ENCODE data around the gene SOX9.

Gene SOX9

GRCh38 chr17:72095316-72095715 is 25.5 kb upstream of the SOX9 start:
- Histone ChIP-seq H3K4me1 (ENCODE audit: control insufficient read depth in 1 of 2, insufficient read depth in 2 of 2, low read length in 2 of 2) (no peaks in the 10 kb centered on the region), H3K4me3 (ENCODE audit: low read depth in 1 of 2, low read length in 2 of 2) (no peak overlapping the region), H3K27ac (ENCODE audit: low read length) (no peak overlapping the region), H3K27me3 (ENCODE audit: low read depth, low read length) (no peaks in the 10 kb centered on the region), H3K9me3 (ENCODE audit: control insufficient read depth in 1 of 2, low read length in 2 of 2) (no peaks in the 10 kb centered on the region), H3K36me3 (ENCODE audit: control insufficient read depth in 1 of 2, insufficient read depth in 2 of 2, low read length in 2 of 2) (no peaks in the 10 kb centered on the region)

DNA sequence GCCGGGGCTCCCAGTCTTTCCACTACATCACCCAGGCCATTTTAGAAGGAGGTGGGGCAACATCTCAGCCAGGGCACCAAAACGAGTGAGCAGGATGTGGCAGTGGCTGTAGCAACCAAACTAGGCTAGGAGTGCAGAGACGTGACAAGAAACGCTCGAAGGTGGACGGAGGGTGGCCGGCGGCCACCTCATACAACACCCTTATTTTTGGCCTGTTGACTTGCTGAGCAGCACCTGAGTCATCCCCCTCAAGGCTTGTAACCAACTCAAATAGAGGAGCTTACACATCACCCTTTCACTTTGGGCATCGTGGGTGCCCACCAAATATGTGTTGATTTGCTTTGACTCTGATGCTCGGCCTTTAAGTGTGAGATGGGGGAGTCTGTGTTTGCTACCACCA is 23.7 kb upstream of the SOX9 start:
- no peak overlapping the region for H3K27ac ChIP-seq (ENCODE audit: low read length)
- H3K9me3 ChIP-seq (ENCODE audit: control insufficient read depth in 1 of 2, low read length in 2 of 2), result no peaks in the 10 kb centered on the region
- H3K4me3 ChIP-seq (ENCODE audit: low read depth in 1 of 2, low read length in 2 of 2), result no peak overlapping the region
- H3K4me1 ChIP-seq (ENCODE audit: control insufficient read depth in 1 of 2, insufficient read depth in 2 of 2, low read length in 2 of 2), result no peaks in the 10 kb centered on the region
- H3K27me3 ChIP-seq (ENCODE audit: low read depth, low read length), result no peaks in the 10 kb centered on the region
- H3K36me3 ChIP-seq (ENCODE audit: control insufficient read depth in 1 of 2, insufficient read depth in 2 of 2, low read length in 2 of 2), result no peaks in the 10 kb centered on the region

GRCh38 chr17:72099919-72100318 is 20.9 kb upstream of the SOX9 start:
- Histone ChIP-seq H3K9me3 (ENCODE audit: control insufficient read depth in 1 of 2, low read length in 2 of 2) (no peaks in the 10 kb centered on the region), H3K36me3 (ENCODE audit: control insufficient read depth in 1 of 2, insufficient read depth in 2 of 2, low read length in 2 of 2) (no peaks in the 10 kb centered on the region), H3K4me1 (ENCODE audit: control insufficient read depth in 1 of 2, insufficient read depth in 2 of 2, low read length in 2 of 2) (no peaks in the 10 kb centered on the region), H3K27ac (ENCODE audit: low read length) (no peak overlapping the region), H3K4me3 (ENCODE audit: low read depth in 1 of 2, low read length in 2 of 2) (no peak overlapping the region), H3K27me3 (ENCODE audit: low read depth, low read length) (no peaks in the 10 kb centered on the region)

- Histone ChIP-seq H3K9me3 (ENCODE audit: control insufficient read depth in 1 of 2, low read length in 2 of 2) (no peaks in the 10 kb centered on the region), H3K27ac (ENCODE audit: low read length) (no peak overlapping the region), H3K4me1 (ENCODE audit: control insufficient read depth in 1 of 2, insufficient read depth in 2 of 2, low read length in 2 of 2) (no peaks in the 10 kb centered on the region), H3K27me3 (ENCODE audit: low read depth, low read length) (no peaks in the 10 kb centered on the region), H3K4me3 (ENCODE audit: low read depth in 1 of 2, low read length in 2 of 2) (no peak overlapping the region), H3K36me3 (ENCODE audit: control insufficient read depth in 1 of 2, insufficient read depth in 2 of 2, low read length in 2 of 2) (no peaks in the 10 kb centered on the region)
These were observed 20.4 kb upstream of the SOX9 start for GRCh38 chr17:72100470-72100869.

GRCh38 chr17:72101526-72101925 is 19.3 kb upstream of the SOX9 start:
- H3K4me3 ChIP-seq (ENCODE audit: low read depth in 1 of 2, low read length in 2 of 2), result no peak overlapping the region
- no peaks in the 10 kb centered on the region for H3K36me3 ChIP-seq (ENCODE audit: control insufficient read depth in 1 of 2, insufficient read depth in 2 of 2, low read length in 2 of 2)
- H3K27ac ChIP-seq (ENCODE audit: low read length), result no peak overlapping the region

DNA sequence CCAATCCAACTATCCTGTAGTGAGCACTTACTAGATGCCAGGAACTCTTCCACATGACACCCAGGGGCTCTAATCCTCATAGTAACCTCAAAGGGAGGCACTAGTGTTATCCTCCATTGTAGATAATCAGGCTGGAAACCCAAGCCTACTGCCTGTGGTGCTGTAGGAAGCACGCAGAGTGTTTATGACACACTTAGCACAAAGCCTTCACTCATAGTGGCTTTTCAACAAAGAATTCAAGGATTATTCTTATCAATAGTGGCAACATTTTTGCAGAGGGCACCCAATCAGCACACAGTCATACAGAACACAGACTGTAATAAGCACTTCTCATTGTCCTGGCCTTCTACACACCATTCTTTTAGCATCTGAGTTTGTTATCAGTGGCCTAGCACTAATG is 18.5 kb upstream of the SOX9 start:
- H3K27ac ChIP-seq (ENCODE audit: low read length), result no peak overlapping the region
- H3K4me1 ChIP-seq (ENCODE audit: control insufficient read depth in 1 of 2, insufficient read depth in 2 of 2, low read length in 2 of 2), result no peaks in the 10 kb centered on the region
- no peak overlapping the region for H3K4me3 ChIP-seq (ENCODE audit: low read depth in 1 of 2, low read length in 2 of 2)
- no peaks in the 10 kb centered on the region for H3K36me3 ChIP-seq (ENCODE audit: control insufficient read depth in 1 of 2, insufficient read depth in 2 of 2, low read length in 2 of 2)
- H3K27me3 ChIP-seq (ENCODE audit: low read depth, low read length), result no peaks in the 10 kb centered on the region
- H3K9me3 ChIP-seq (ENCODE audit: control insufficient read depth in 1 of 2, low read length in 2 of 2), result no peaks in the 10 kb centered on the region

More at GRCh38 chr17:72101526-72101925, 19.3 kb upstream of the SOX9 start:
- Histone ChIP-seq H3K9me3 (ENCODE audit: control insufficient read depth in 1 of 2, low read length in 2 of 2) (no peaks in the 10 kb centered on the region), H3K4me1 (ENCODE audit: control insufficient read depth in 1 of 2, insufficient read depth in 2 of 2, low read length in 2 of 2) (no peaks in the 10 kb centered on the region), H3K27me3 (ENCODE audit: low read depth, low read length) (no peaks in the 10 kb centered on the region)

GRCh38 chr17:72104164-72104862 is 16.5 kb upstream of the SOX9 start:
- Histone ChIP-seq H3K36me3 (ENCODE audit: control insufficient read depth in 1 of 2, insufficient read depth in 2 of 2, low read length in 2 of 2) (no peaks in the 10 kb centered on the region), H3K9me3 (ENCODE audit: control insufficient read depth in 1 of 2, low read length in 2 of 2) (no peaks in the 10 kb centered on the region), H3K27ac (ENCODE audit: low read length) (no peak overlapping the region), H3K4me3 (ENCODE audit: low read depth in 1 of 2, low read length in 2 of 2) (no peak overlapping the region), H3K27me3 (ENCODE audit: low read depth, low read length) (no peaks in the 10 kb centered on the region), H3K4me1 (ENCODE audit: control insufficient read depth in 1 of 2, insufficient read depth in 2 of 2, low read length in 2 of 2) (no peaks in the 10 kb centered on the region)

- Histone ChIP-seq H3K4me3 (ENCODE audit: low read depth in 1 of 2, low read length in 2 of 2) (no peak overlapping the region), H3K27me3 (ENCODE audit: low read depth, low read length) (no peaks in the 10 kb centered on the region), H3K36me3 (ENCODE audit: control insufficient read depth in 1 of 2, insufficient read depth in 2 of 2, low read length in 2 of 2) (no peaks in the 10 kb centered on the region), H3K4me1 (ENCODE audit: control insufficient read depth in 1 of 2, insufficient read depth in 2 of 2, low read length in 2 of 2) (no peaks in the 10 kb centered on the region), H3K9me3 (ENCODE audit: control insufficient read depth in 1 of 2, low read length in 2 of 2) (no peaks in the 10 kb centered on the region), H3K27ac (ENCODE audit: low read length) (no peak overlapping the region)
These were observed 16.0 kb upstream of the SOX9 start for GRCh38 chr17:72104863-72105234.

DNA sequence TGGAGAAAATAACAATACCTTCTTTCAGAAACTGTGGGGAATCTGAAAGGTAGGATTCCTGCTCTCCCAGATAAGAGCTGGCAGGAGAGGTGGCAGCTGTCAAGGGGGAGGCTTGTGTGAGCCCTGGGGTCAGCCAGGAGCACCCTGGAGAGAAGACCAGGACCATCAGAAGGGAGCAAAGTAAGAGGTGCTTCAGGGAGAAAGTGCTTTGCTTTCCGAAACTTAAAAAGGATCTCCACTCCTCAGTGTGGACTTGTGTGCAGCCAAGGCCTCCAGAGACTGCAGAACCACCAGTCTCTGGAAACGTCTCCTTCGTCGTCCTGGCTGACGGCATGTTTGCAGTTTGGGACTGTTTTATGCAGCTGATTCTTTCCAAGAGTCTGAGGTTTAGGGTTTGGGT is 13.7 kb upstream of the SOX9 start:
- Histone ChIP-seq H3K4me1 (ENCODE audit: control insufficient read depth in 1 of 2, insufficient read depth in 2 of 2, low read length in 2 of 2) (no peaks in the 10 kb centered on the region), H3K27ac (ENCODE audit: low read length) (no peak overlapping the region)

DNA sequence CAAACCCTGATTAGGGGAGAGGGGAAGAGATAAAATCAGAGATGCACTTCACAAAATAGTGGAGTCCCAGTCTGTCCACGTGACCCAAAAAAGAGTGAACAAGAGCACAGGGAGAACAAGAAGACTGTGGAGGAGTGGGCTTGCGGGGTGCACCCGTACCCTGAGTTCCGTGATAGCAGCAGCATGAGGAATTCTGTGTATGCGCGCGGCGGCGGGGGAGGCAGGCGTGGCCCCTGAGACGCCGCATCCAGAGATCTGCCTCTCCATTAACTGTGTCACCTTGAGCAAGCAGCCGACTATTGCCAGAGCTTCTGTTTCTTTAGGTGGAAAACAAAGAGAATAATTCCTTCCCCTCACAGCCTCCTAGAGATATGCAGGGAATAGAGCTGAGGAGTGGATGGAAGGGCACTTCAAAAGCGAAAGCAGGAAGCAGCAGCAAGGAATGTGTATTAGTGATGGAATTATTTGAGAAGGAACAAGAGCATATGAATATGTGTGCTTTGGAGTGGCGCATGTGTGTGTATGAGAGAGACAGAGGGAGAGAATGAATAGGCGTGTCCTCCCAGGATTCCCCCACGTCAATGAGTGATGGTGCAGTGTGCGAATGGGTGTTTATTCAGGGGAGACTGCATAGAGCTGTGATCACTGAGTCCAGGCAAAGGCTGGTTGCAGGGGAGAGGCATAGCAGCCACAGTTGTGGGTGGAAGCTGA is 10.4 kb upstream of the SOX9 start:
- Histone ChIP-seq H3K27me3 (ENCODE audit: low read depth, low read length) (no peaks in the 10 kb centered on the region), H3K9me3 (ENCODE audit: control insufficient read depth in 1 of 2, low read length in 2 of 2) (no peaks in the 10 kb centered on the region), H3K4me3 (ENCODE audit: low read depth in 1 of 2, low read length in 2 of 2) (peak overlapping the region; percentile 39 to 55)

More for the DNA sequence above, 13.7 kb upstream of the SOX9 start:
- H3K27me3 ChIP-seq (ENCODE audit: low read depth, low read length), result no peaks in the 10 kb centered on the region
- no peak overlapping the region for H3K4me3 ChIP-seq (ENCODE audit: low read depth in 1 of 2, low read length in 2 of 2)
- H3K36me3 ChIP-seq (ENCODE audit: control insufficient read depth in 1 of 2, insufficient read depth in 2 of 2, low read length in 2 of 2), result no peaks in the 10 kb centered on the region
- H3K9me3 ChIP-seq (ENCODE audit: control insufficient read depth in 1 of 2, low read length in 2 of 2), result no peaks in the 10 kb centered on the region

GRCh38 chr17:72110942-72111318 is 9.9 kb upstream of the SOX9 start:
- Histone ChIP-seq H3K36me3 (ENCODE audit: control insufficient read depth in 1 of 2, insufficient read depth in 2 of 2, low read length in 2 of 2) (no peaks in the 10 kb centered on the region), H3K27me3 (ENCODE audit: low read depth, low read length) (peaks cover 4% of the 10 kb centered on the region), H3K27ac (ENCODE audit: low read length) (no peak overlapping the region), H3K4me3 (ENCODE audit: low read depth in 1 of 2, low read length in 2 of 2) (peak overlapping the region; percentile 39 to 55), H3K9me3 (ENCODE audit: control insufficient read depth in 1 of 2, low read length in 2 of 2) (no peaks in the 10 kb centered on the region), H3K4me1 (ENCODE audit: control insufficient read depth in 1 of 2, insufficient read depth in 2 of 2, low read length in 2 of 2) (no peaks in the 10 kb centered on the region)

More for the DNA sequence above, 10.4 kb upstream of the SOX9 start:
- H3K27ac ChIP-seq (ENCODE audit: low read length), result no peak overlapping the region
- H3K4me1 ChIP-seq (ENCODE audit: control insufficient read depth in 1 of 2, insufficient read depth in 2 of 2, low read length in 2 of 2), result no peaks in the 10 kb centered on the region
- no peaks in the 10 kb centered on the region for H3K36me3 ChIP-seq (ENCODE audit: control insufficient read depth in 1 of 2, insufficient read depth in 2 of 2, low read length in 2 of 2)

Measured in muscle layer of duodenum (tissue), 2 donors.